Mucosa of rectum (tissue), 2 donors: ENCODE measurements around the gene AGMAT.

Experiments used
- H3K27ac ChIP-seq, 2 donors: one replicate each; pipeline ENCODE4 v1.7.0; 2013; ENCODE audit warnings: inconsistent platforms in 2 of 2, low read depth in 2 of 2, low read length in 2 of 2
- H3K27me3 ChIP-seq, 2 donors: one replicate each; pipeline ENCODE4 v1.7.0; 2013; ENCODE audit warnings: low read length in 2 of 2; ENCODE audit not compliant: control insufficient read depth in 2 of 2, insufficient read depth in 2 of 2
- H3K36me3 ChIP-seq, 2 donors: one replicate each; pipeline ENCODE4 v1.7.0; 2013; ENCODE audit warnings: low read length in 2 of 2; ENCODE audit not compliant: control insufficient read depth in 2 of 2, insufficient read depth in 2 of 2
- H3K4me1 ChIP-seq, 2 donors: one replicate each; pipeline ENCODE4 v1.7.0; 2013; ENCODE audit warnings: low read length in 2 of 2, mild to moderate bottlenecking in 1 of 2; ENCODE audit not compliant: control insufficient read depth in 2 of 2, insufficient read depth in 2 of 2
- H3K4me3 ChIP-seq, 2 donors: one replicate each; pipeline ENCODE4 v1.7.0; 2013; ENCODE audit warnings: low read length in 2 of 2
- H3K9ac ChIP-seq, 2 donors: one replicate each; pipeline ENCODE4 v1.7.0; 2013; ENCODE audit warnings: low read length in 2 of 2, low read depth in 1 of 2, mild to moderate bottlenecking in 1 of 2
- H3K9me3 ChIP-seq, 2 donors: one replicate each; pipeline ENCODE4 v1.7.0; 2013; ENCODE audit warnings: low read length in 2 of 2; ENCODE audit not compliant: control insufficient read depth in 2 of 2
- donor health status: healthy.
- donor health status: Normal muscosa, but diverticular disease.

Gene AGMAT

DNA sequence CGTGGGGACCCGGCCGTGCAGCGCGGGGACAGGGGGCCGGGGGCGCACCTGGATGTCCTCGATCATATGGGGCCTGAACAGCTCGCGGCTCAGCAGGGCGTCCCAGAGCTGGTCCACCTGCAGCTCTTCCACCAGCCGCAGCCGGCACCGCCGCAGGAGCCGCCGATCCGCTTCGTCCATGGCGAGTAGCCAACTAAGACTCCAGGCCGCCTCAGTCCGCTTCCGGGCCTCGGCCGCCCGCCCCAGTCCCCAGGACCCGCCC is 60.9 kb downstream of the AGMAT start, which contains the start of gene CASP9:
TSS of gene CASP9 (minus strand) at position 195 of the 262 bp plus-strand sequence. CDS start at position 180, 15 bp downstream.
- H3K9me3 ChIP-seq: no peaks in the 10 kb centered on the region
- peak within 1 kb of the TSS; percentile 86 to 95 for H3K4me3 ChIP-seq
- no peaks in the 10 kb centered on the region for H3K27me3 ChIP-seq
- H3K4me1 ChIP-seq: peaks cover 28% of the 10 kb centered on the region in 2 donors
- peak within 1 kb of the TSS; percentile 88 to 97 for H3K9ac ChIP-seq
- peak within 1 kb of the TSS; percentile 99 for H3K27ac ChIP-seq
- H3K36me3 ChIP-seq: no peaks in the 10 kb centered on the region

DNA sequence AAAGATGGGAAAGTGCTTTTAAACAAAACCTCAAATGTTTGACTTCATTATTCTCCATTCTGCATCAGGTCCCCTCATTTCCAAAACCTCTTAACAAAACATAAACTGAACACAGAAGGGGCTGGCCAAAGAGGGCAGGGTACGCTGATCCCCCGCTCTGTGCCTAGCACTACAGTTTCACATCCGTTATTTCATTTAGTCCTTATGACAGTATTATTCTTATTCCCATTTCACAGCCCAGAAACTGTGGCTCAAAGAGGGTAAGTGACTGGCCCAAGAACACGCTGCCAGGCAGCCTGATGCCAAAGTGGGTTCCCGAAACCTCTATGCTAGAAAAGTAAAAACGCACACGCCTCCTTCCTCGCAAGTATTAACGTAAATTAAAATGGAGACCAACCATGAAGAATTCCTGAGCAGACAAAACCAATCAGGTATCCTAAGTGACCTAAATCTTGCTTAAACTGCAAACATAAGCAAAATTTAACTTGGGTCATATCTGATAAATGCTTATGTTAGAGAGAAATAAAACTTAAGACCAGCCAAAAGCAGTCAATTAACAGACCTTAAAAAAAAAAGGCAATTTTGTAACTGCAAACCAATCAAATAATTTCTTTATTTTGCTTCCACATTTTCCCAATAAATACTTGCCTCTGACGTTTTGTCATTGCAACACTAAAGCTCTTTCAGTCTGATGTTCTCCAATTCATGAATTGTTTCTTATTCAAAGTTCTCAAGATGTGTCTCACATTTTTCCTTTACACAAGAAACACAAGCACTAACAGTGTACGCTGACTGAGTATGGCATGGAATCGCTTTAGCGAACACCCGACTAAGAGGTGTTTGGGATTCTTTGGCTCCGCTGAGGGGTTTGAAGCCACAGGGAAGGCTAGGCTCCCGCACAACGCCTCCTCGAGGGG is 61.5 kb downstream of the AGMAT start:
- Histone ChIP-seq H3K4me3 (peak overlapping the region; percentile 82 to 84), H3K27me3 (no peaks in the 10 kb centered on the region), H3K9ac (peak overlapping the region; percentile 88 to 97), H3K36me3 (peaks cover 0 to under 1% of the 10 kb centered on the region in 2 donors), H3K27ac (peak overlapping the region; percentile 94 to 98), H3K4me1 (peaks cover 28% of the 10 kb centered on the region in 2 donors), H3K9me3 (no peaks in the 10 kb centered on the region)

GRCh38 chr1:15522551-15522950 is 62.3 kb downstream of the AGMAT start:
- peaks cover 0 to 5% of the 10 kb centered on the region in 2 donors for H3K36me3 ChIP-seq
- H3K9me3 ChIP-seq: no peaks in the 10 kb centered on the region
- no peak overlapping the region for H3K27ac ChIP-seq
- no peaks in the 10 kb centered on the region for H3K27me3 ChIP-seq
- H3K9ac ChIP-seq: no peak overlapping the region
- H3K4me3 ChIP-seq: no peak overlapping the region
- peaks cover 24 to 25% of the 10 kb centered on the region in 2 donors for H3K4me1 ChIP-seq
